ENCODE measurements around the gene MYRIP.
"Not testable (repeated sequence)": the region's sequence is repeated elsewhere in the genome, so short reads cannot be mapped to it uniquely, and the experiment has no call there.

Gene MYRIP

DNA sequence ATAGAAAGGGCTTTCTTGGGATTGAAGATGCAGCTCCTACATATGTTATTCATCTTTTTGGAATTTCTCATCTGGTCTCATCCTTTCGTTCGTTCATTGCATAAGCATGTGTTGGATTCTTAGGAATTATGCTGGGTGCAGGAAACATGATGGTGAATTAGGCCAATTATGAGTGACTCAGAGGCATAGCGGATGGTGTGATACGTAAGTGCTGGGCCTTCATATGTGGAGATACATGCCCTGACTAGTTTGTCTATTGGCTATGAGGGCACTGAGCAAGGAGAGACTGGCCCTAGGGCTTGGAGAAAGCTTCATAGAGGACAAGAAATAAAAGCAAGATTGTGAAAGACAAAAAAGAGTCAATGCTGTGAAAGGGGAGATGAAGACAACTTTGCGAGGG lies 235.1 kb downstream of the MYRIP start:
- DNase-seq, result no peak

DNA sequence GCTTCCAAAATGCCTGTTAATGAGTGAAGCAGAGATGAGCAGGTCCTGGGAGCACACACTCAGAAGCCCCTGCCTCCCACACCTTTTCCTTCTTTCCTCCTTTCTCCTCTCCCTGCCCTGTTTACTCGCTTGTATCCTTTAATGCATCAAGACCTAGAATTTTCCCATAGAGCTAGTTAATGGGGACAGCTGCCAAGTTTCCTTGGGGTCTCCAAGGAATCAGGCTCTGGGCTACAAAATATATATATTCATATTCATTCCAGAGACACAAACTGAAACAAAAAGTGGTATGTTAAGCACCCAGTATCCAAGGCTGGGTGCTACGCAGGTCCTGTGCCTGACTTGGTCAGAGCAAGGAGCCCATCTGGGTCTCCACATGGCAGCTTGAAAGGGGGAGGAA lies 235.6 kb downstream of the MYRIP start:
- no peak for DNase-seq

DNA sequence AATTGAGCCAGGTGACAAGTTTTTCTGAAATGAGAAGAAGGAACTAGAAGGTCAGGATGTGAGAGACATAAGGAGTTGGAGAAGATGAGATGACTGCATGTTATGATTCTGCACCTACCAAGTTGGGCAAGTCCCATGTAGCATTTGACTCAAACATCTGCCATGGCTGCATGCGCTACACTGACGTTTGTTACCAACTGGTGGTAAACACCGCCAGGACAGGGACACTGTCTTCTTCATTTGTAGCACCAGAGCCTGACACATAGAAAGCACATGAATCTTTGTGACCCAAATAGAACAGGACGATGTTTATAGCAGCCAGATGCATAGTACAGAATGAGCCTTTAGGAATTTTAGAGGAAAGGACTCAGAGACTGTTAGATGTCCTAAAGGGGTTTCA lies 236.7 kb downstream of the MYRIP start:
- no peak for DNase-seq

DNA sequence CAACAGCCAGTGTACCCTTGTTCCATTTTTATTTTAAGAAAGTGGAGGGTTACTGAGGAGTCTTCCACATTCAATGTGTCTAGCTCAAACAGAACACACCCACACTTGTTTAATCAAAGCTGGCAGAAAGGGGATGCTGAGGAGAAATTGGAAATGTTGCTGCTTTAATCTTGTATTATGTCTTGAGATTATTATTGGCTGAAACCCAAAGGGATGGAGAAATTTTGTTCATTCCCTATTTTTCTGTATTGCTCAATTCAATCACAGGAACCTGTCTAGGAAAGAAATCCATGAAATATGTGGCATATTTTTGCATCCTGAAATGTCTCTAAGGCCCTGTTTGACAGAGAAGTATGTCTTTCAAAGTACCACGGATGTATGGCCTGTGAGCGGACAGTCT lies 238.0 kb downstream of the MYRIP start:
- no peak for DNase-seq

DNA sequence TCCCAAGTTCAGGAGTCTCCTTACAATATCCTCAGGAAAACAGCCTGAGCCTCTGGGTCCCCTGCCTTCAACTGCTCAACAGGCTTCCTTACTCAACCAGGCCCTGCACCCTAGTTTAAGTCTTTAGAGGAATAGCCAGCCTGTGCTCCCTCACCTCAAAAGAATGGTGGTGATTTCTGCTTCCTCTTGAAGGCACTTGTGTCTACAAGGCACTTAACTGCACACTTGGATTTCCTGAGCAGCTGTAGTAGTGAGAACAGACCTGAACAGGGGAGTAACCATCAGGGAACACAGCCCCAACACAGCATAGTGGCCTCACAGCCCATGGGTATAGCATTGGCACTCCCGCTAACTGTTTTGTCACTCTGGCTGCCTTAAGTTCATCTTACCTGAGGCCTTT lies 244.3 kb downstream of the MYRIP start:
- no peak for DNase-seq

DNA sequence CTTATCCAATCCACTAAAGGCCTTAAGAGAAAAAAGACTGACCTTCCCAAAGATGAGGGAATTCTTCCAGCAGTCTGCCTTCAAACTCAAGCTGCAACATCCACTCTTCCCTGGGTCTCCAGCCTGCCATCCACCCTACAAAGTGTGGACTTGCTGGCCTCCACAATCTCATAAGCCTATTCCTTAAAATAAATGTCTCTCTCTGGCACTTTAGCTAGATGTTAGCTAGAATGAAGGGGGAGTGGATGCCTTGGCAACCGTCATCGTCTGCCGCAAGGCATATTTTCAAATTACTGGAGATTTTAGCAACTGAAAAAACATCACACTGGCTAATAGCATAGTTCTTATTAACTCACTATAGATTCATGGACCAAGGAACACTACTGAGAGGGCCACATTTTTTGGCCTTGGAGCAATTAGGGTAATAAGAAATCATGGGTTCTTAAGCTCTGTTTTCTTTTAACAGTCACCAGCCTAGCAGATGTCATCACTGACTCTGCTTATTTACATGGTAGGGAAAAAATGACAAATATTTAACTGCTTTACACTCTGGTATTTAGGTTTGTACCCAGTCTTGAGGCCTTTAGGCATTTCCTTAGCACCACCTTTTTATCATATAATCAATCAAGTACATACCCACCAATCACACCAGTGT lies 245.3 kb downstream of the MYRIP start:
- DNase-seq, result no peak

DNA sequence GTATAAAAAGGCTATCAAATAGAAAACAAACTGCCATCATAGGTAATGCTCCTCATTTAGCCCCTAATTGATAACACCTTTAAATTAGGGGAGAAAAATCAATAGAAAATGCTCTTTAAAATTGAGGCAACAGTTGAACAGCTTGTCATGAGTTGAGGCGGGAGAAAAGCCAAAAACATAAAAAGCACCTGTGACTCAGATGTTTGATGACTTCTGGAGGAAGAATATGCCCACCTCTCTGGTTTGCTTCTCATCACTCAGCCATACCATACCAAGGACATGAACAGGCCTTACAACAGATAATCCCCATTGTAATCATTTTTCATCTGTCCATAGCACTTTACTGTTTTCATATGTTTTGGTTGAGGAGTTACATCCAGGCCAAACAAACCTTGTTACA lies 246.0 kb downstream of the MYRIP start:
- DNase-seq, result no peak

DNA sequence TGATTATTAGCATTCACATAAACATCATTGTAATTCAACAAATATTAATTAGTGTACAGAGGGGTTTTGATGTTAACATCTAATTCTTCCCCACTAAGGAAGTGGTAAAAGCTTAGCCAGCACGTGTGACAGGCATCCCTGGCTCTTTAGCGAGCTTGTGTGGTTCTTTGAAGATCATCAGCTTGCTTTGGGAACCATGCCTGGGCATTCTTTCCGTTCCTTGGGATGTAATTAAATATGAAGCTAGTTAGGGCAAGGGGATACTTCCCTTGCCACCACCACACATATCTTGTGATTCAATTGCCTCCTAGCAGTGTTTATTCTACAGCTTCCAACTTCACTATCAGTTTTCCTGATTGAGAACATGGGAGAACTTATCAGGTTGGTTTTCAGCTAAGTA lies 246.5 kb downstream of the MYRIP start:
- no peak for DNase-seq

DNA sequence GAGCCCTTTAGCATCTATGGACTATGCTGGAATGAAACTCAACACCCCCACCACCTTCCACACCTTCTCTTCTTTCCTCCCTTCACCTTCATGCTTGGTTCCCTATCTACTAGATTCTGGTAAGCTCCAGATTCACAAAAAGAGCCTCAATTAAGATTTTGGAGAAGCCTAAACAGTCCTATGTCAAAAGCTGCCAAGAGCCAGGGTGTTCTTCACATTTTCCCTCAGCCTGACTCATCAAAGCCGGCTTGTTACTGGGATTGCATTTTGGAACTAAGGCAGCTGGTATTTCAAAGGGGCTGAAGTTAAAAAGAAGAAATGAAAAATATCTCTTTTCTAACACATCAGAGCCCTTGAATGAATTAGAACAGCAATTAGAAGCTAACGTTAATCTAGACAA lies 247.7 kb downstream of the MYRIP start:
- DNase-seq, result no peak

DNA sequence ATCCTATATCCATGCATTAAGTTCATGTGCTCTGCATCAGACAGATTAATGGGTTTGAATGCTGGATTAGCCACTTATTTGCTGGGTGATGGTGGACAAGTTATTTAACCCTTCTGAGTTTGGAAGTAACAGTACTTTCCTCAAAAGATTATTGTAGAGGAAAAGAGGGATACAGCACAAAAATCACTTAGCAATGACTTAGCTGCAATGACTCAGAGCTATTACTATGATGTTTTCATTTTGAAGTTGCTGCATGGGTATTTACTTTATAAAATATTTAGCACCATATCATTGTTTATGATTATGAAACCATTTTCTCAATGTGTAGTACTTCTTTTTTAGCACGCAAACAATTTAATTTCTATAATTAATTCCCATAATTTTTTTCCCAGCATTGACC lies 248.4 kb downstream of the MYRIP start:
- no peak for DNase-seq

DNA sequence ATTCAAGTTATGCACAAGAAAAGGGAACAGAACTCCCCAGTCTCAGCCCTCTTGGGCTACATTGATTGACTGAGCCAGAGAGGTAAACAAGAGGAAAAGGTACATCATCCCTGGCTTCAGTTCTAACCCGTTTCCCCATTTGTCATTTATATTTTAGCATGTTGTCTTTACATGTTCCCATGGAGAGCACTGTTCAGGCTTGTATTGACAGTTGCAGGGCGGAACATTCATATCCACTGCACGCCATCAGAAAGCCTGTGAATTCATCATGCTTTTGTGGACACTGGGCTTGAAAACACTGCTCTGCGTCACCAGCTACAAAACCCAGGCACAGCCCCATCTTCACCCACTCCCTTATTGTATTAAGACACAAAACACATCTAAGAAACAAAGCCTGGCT lies 259.2 kb downstream of the MYRIP start:
- DNase-seq, result no peak

DNA sequence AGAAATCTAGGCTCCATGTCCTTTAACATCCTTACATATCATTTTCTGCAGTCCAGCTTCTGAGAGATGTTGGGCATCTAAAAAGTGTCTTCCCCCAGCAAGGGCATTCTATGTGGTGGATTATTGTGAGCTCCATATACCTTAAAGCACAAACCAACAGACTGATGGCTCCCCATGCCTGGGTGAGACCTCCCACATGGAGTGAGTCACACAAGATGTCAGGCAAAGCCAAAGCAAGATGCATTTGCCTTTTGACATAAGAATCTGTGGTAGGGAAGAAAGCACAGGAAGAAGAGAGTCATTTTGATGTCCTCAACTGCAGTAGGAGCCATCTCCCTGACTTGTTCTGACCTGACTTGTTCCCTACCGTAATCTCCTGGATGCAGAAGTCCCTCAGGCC lies 261.4 kb downstream of the MYRIP start:
- no peak for DNase-seq

DNA sequence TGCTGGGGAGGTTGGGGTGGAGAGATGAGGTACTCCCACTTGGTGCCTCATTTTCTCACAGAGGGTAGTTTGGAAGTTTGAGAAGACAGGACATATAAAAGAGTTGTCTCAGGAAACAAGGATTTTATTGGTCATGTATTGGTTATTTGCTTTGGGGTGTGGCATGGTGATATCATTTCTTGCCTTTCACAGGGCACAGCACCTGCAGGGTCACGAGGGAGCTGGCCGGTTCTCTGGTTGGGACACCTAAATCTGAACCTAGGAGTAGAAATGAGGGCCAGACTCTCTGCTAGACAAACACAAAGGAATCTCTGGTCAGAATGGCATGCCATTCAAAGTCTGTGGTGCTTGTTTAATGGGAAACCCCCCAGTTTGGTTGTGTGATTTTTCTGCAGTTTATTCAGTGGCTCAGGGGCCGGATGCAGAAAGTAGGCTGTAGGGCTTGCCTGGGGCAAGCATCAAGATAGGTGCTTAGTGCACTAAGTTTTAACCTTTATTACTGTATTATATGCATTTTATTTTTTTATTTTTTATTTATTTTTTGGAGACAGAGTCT lies 262.4 kb downstream of the MYRIP start:
- no peak for DNase-seq

DNA sequence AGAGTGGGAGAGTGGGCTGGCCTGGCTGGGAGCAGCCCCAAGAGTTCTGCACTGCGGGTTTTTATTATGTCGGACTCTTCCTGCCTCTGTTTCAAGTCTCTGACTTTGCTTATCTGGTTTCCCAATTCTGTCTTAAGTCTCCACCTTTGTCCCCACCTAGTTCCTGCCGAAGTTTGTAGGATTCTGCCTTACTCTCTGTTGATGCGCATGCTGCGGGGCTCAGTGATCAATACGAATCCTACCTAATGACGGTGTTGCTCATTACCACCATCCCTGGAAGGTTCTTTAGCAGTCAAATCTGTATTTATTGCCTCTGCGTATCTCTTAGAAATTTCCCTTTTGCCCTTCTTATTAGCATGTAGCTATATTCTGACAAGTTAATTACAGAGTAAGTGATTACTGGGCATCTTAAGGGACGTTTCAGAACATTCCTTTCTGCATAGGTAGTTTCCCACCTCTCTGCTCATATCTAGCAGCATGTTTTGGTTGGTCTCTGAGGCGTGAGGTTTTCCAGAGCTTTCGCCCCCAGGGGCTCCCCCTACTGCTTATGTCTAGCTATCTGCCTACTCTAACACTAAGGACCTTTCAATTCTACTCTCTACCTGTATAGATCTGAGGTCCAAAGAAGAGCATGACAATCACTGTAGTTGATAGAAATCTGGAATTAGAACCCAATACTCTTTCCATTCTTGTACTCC lies 264.1 kb downstream of the MYRIP start:
- DNase-seq, result no peak

DNA sequence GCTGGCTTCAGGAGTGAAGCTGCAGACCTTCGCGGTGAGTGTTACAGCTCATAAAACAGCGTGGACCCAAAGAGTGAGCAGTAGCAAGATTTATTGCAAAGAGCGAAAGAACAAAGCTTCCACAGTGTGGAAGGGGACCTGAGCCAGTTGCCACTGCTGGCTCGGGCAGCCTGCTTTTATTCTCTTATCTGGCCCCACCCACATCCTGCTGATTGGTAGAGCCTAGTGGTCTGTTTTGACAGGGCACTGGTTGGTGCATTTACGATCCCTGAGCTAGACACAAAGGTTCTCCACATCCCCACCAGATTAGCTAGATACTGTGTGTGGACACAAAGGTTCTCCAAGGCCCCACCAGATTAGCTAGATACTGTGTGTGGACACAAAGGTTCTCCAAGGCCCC lies 267.7 kb downstream of the MYRIP start:
- not testable (repeated sequence) for DNase-seq

DNA sequence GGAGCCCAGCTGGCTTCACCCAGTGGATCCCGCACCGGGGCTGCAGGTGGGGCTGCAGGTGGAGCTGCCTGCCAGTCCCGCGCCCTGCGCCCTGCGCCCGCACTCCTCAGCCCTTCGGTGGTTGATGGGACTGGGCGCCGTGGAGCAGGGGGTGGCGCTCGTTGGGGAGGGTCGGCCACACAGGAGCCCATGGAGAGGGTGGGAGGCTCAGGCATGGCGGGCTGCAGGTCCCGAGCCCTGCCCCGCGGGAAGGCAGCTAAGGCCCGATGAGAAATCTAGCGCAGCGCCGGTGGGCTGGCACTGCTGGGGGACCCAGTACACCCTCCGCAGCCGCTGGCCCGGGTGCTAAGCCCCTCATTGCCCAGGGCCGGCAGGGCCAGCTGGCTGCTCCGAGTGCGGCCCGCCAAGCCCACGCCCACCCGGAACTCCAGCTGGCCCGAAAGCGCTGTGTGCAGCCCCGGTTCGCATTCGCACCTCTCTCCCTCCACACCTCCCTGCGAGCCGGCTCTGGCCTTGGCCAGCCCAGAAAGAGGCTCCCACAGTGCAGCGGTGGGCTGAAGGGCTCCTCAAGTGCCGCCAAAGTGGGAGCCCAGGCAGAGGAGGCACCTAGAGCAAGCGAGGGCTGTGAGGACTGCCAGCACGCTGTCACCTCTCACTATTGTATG lies 268.6 kb downstream of the MYRIP start:
- DNase-seq, result not testable (repeated sequence)

DNA sequence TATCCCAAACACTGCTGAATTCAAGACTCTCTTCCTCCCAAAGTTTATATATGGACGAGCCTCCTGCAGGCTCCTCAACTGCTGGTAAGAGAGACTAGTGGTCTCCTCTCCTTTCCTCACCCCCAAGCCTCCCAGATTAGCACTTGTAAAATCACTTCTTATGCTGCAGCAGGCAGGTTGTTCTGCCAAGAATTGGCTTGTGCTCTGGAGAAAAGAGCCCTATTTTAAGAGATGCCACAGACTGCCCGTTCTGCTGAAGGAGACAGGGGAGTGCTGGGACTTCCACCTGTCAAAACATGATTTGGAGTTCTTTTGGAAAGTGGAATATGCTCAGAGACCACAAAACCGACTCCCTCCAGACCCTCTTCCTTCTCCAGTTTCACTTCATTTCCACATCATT lies 269.2 kb downstream of the MYRIP start:
- DNase-seq, result no peak

DNA sequence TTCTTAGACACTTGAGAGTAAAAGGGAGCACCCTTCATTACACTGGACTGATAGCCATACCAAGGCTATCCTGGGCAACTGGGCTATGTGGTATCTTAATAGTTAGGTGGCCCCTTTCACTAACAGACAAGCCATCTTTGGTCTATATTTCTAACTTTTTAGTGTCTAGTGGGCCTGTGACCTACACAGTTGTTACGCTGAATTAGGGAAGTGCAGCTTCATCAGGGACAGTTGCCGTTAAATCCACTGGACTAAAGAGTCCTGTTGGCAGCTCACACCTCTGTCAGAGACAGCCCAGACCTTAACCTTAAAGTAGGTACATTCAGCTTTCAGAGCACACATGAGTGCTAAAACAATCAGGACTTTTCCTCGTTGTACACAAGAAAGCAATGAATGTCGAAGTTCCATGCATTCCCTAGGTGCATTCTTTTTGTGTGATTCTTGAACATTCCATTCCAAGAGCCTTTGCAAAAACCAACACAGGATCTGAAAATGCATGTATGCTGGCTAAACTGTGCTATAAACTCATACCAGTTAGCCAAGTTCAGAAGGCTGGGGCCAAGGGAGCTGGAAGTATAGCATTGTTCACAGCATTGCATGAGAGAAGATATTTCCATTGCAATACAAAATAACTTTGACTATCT lies 269.9 kb downstream of the MYRIP start:
- DNase-seq, result no peak

DNA sequence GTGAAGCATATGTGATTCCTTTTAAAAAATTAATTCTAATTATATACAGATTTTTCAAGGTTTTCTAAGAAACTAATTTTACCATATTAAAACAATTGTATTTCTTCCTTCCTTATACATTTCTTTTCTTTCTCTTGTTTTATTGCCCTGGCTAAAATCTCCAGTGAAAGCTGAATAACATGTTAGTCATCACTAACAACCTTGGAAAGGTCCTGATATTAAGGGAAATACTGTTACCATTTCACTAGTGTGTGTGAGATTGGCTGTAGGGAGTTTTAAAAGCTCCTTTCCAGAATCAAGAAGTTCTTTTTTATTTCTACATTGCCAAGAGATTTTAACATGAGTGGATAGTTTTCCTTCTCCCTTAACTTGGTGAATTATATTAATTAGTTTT lies 270.4 kb downstream of the MYRIP start:
- DNase-seq, result no peak

DNA sequence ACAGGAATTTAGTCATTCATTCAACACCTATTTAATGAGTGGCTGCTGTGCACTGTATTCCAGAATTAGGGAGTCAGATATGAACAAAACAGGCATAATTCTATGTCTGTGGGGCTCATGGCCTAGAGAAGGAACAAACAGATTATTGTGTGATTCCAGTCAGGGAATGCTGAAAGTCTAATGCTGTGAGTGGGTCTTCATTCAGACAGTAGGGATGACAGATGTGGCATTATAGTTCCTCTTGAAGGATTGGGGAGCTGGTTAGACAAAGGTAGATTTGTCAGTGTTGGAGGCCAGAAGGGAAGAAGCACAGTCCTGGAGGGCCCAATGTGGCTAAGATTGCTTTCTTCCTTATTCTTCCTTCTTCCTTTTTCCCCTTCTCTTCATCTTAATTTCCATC lies 273.7 kb downstream of the MYRIP start:
- DNase-seq, result no peak

DNA sequence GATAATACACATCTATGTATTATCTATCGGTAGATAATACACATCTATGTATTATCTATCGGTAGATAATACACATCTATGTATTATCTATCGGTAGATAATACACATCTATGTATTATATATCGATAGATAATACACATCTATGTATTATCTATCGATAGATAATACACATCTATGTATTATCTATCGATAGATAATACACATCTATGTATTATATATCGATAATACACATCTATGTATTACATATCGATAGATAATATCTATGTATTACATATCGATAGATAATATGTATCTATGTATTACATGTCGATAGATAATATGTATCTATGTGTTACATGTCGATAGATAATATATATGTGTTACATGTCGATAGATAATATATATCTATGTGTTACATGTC lies 275.0 kb downstream of the MYRIP start:
- not testable (repeated sequence) for DNase-seq

DNA sequence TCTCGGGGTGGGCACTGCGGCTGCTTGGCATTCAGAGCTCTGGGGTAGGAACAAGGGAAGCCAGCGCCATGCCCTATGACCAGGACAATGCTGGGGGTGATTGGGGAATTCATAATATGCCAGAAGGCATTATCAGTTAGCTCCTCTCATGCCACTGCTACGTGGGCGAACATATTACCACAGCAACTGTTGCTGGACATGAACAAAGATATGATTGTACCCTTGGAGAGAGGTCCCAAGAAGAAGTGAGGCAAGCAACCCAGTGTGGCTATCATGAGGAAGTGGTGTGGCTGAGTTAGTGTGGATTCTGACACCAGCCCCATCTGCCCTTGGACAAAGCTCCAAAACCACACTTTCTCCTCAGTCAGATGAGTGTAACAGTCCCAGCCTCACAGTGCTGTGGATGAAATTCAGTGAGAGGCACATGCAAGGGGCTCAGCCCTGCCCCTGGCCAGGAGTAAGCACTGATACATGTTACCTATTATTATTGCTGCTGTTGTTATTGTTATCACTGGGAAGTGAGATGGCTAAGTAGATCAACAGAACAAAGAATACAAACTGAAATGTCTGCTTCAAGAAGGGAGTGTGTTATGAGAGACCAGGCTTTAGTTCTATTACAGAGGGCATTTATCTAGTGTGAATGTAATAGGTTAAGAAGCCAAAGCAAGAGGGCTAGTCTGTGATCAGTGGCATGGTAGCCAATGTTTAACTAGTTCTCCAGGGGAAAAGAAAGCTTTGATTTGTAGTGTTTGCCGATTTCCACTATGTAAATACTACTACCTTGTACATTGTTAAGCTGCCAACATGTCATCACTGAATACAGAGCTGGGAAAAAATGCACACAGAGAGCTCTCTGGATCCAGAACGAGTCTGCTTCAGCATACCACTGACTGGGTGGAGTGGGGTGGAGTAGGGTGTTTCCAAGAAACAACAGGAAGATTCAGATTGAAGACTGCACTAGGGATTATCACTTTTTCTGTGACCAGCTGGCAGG lies 277.8 kb downstream of the MYRIP start:
- DNase-seq, result no peak

Measured in CD4-positive, alpha-beta T cell treated with Interleukin-17A for 4 hours (primary cell).